HUES64 (cell line): ENCODE data around the gene EXOG.

Experiments
- H3K27ac ChIP-seq: 2 replicates; pipeline ENCODE4 v1.7.0; 2013; ENCODE audit warnings: low read depth, low read length, inconsistent platforms
- H3K27me3 ChIP-seq: 2 replicates; pipeline ENCODE4 v1.6.1; 2013; ENCODE audit warnings: mild to moderate bottlenecking, low read length; ENCODE audit not compliant: insufficient read depth
- H3K36me3 ChIP-seq: 2 replicates; pipeline ENCODE4 v1.6.1; 2013; ENCODE audit warnings: mild to moderate bottlenecking, low read length; ENCODE audit not compliant: insufficient read depth
- H3K4me1 ChIP-seq: 2 replicates; pipeline ENCODE4 v1.6.1; 2013; ENCODE audit warnings: mild to moderate bottlenecking, low read length, moderate library complexity; ENCODE audit not compliant: insufficient read depth
- H3K4me3 ChIP-seq: 2 replicates; pipeline ENCODE4 v1.5.1; 2013; ENCODE audit warnings: mild to moderate bottlenecking, low read length, moderate library complexity
- H3K9ac ChIP-seq: 2 replicates; pipeline ENCODE4 v1.6.1; 2013; ENCODE audit warnings: mild to moderate bottlenecking, low read depth, low read length
- H3K9me3 ChIP-seq: 2 replicates; pipeline ENCODE4 v1.6.1; 2013; ENCODE audit warnings: low read depth, low read length; ENCODE audit not compliant: insufficient read depth
- WGBS: fragments of 150-250, 120-280 bp; methylation state at CpG from one replicate; pipeline ENCODE4 v1.1.7; 2013; ENCODE audit warnings: missing lambda C conversion rate; 5-methylcytosine and 5-hydroxymethylcytosine counted together

Gene EXOG

GRCh38 chr3:38567498-38567897 lies 71.4 kb downstream of the EXOG start:
- WGBS, result 95% methylated on average over 4 of the region's 4 CpGs
- Histone ChIP-seq H3K4me3 (no peak overlapping the region), H3K4me1 (no peaks in the 10 kb centered on the region)

GRCh38 chr3:38573111-38573510 lies 77.0 kb downstream of the EXOG start:
- no peak overlapping the region for H3K27ac ChIP-seq
- no peaks in the 10 kb centered on the region for H3K4me1 ChIP-seq
- H3K4me3 ChIP-seq, result no peak overlapping the region
- H3K27me3 ChIP-seq, result no peaks in the 10 kb centered on the region
- WGBS, result 98% methylated on average over 3 of the region's 3 CpGs
- H3K36me3 ChIP-seq, result no peaks in the 10 kb centered on the region
- H3K9ac ChIP-seq, result no peak overlapping the region
- no peaks in the 10 kb centered on the region for H3K9me3 ChIP-seq

More at GRCh38 chr3:38567498-38567897, 71.4 kb downstream of the EXOG start:
- Histone ChIP-seq H3K27ac (no peak overlapping the region), H3K9me3 (no peaks in the 10 kb centered on the region), H3K36me3 (no peaks in the 10 kb centered on the region), H3K9ac (no peak overlapping the region), H3K27me3 (no peaks in the 10 kb centered on the region)

- 84% methylated on average over 3 of the region's 3 CpGs for WGBS
- no peaks in the 10 kb centered on the region for H3K9me3 ChIP-seq
- no peaks in the 10 kb centered on the region for H3K36me3 ChIP-seq
- no peak overlapping the region for H3K27ac ChIP-seq
- H3K27me3 ChIP-seq, result no peaks in the 10 kb centered on the region
- H3K4me3 ChIP-seq, result no peak overlapping the region
- H3K4me1 ChIP-seq, result no peaks in the 10 kb centered on the region
- no peak overlapping the region for H3K9ac ChIP-seq
These were observed 77.4 kb downstream of the EXOG start for GRCh38 chr3:38573556-38573955.

DNA sequence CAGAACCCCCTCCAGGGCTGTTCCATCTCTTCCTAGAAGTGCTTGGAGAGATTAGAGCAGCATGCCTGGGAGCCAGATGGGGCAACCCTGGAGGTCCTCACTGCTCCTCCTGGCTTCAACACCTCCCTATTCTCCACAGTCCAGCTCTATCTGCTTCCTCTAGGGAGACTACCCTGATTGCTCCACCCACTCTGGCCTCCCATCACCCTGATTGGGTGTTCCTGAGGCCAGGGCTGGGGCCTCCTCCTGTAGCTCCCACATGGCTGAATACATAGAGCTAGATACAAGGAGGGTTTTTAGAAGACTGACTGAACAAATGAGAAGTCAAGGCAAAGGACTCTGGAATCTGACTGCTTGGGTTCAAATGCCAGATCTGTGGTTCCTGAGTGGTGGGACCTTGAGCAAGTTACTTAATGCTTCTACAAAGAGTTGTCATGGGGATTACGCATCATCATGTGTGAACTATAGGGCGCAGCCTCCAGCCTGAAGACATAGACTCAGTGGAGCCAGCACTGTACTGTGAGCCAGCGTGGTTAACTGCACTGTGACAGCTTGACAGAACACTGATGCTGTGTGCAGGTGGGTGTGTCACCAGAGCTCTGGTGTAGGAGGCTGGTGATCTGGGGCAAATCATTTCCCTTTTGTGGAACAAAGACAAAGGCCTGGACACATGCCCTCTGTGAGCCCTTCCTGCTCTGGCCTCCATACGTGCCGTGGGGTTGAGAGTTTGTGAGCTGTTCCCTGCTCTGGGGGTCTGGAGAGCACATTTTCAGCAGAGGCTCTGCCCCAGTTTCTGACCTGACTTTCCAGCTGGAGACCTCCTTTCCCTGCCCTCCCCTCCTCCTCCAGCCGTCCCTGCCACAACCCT lies 78.5 kb downstream of the EXOG start:
- WGBS, result 95% methylated on average over 6 of the region's 6 CpGs
- no peaks in the 10 kb centered on the region for H3K36me3 ChIP-seq
- H3K27ac ChIP-seq, result no peak overlapping the region

DNA sequence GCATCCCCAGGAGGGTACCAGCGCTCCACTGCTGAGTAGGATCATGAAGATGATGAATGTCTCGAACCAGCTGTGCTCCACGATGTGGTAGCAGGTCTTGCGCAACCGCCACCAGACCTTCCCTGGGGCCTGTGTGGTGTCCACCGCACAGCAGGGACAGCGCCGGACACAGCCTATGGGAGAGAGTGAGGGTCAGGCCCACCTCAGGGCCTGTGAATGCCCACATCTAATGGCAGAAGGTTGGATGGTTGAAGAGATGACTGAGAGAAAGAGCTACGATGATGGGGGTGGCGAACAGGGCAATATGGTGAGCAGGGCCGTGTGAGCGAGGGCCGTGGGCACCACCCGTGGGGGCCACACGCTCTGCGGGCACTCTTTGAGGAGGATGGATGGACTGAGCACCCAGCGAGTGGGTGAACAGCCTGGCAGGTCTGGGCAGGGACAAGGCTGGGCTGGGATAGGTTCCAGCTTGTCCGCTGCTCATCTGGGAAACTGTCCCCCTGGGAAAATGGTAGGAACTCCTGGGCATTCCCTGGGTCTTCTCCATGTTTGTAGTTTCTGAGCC lies 79.2 kb downstream of the EXOG start:
- Histone ChIP-seq H3K4me3 (no peak overlapping the region), H3K9me3 (no peaks in the 10 kb centered on the region), H3K27me3 (no peaks in the 10 kb centered on the region), H3K4me1 (no peaks in the 10 kb centered on the region), H3K9ac (no peak overlapping the region), H3K27ac (no peak overlapping the region), H3K36me3 (no peaks in the 10 kb centered on the region)
- WGBS, result 95% methylated on average over 18 of the region's 18 CpGs

More for the DNA sequence above, 78.5 kb downstream of the EXOG start:
- no peak overlapping the region for H3K4me3 ChIP-seq
- no peaks in the 10 kb centered on the region for H3K27me3 ChIP-seq
- H3K9ac ChIP-seq, result no peak overlapping the region
- H3K9me3 ChIP-seq, result no peaks in the 10 kb centered on the region
- no peaks in the 10 kb centered on the region for H3K4me1 ChIP-seq
